Stimulated activated CD8-positive, alpha-beta memory T cell treated with anti-CD3 and anti-CD28 coated beads, Interleukin-4, amount 100 ng/mL, for 1 hour (primary cell): ENCODE measurements around the gene SPECC1L.
A peak's percentile ranks its signal among the peaks of the same experiment; 100 is the strongest.

Experiments used
- DNase-seq, 2 donors: peaks; one replicate each; pipeline ENCODE4 v3.0.0-alpha.2; 2020; ENCODE audit warnings: low read depth in 2 of 2, low spot score in 1 of 2

SPECC1L gene

GRCh38 chr22:24426851-24427499 is 156.3 kb downstream of the SPECC1L start:
- DNase-seq: no peak

- peak; percentile 58 to 68 for DNase-seq
Measured at GRCh38 chr22:24427500-24428164, 157.0 kb downstream of the SPECC1L start, which contains the start of gene ADORA2A. Gene ADORA2A, plus strand, starts transcription at chr22:24427599. Its CDS starts 5,806 bp downstream, at chr22:24433405.

GRCh38 chr22:24428751-24429410 is 158.2 kb downstream of the SPECC1L start:
- DNase-seq: no peak

GRCh38 chr22:24429411-24430365 is 159.1 kb downstream of the SPECC1L start:
- no peak for DNase-seq

- no peak for DNase-seq
Measured at GRCh38 chr22:24430431-24431308, 160.0 kb downstream of the SPECC1L start.

- DNase-seq: no peak
Measured at GRCh38 chr22:24431309-24432034, 160.8 kb downstream of the SPECC1L start.

- no peak for DNase-seq
Measured at GRCh38 chr22:24432059-24432853, 161.6 kb downstream of the SPECC1L start.

GRCh38 chr22:24433001-24433827 is 162.6 kb downstream of the SPECC1L start:
- DNase-seq: no peak

GRCh38 chr22:24433828-24434470 is 163.3 kb downstream of the SPECC1L start:
- DNase-seq: no peak

- DNase-seq: peak; percentile 47 to 73
Measured at GRCh38 chr22:24434471-24435322, 164.1 kb downstream of the SPECC1L start.

GRCh38 chr22:24435323-24435645 is 164.7 kb downstream of the SPECC1L start:
- DNase-seq: no peak

GRCh38 chr22:24435861-24436371 is 165.3 kb downstream of the SPECC1L start:
- no peak for DNase-seq

GRCh38 chr22:24436553-24436952 is 165.9 kb downstream of the SPECC1L start:
- no peak for DNase-seq

GRCh38 chr22:24437091-24437490 is 166.5 kb downstream of the SPECC1L start:
- no peak for DNase-seq

- no peak for DNase-seq
Measured at GRCh38 chr22:24437741-24438328, 167.2 kb downstream of the SPECC1L start.

- no peak for DNase-seq
Measured at GRCh38 chr22:24440270-24440717, 169.7 kb downstream of the SPECC1L start.
